Ovary (tissue), 3 donors: ENCODE data around the gene RNASE3.
"Not testable (repeated sequence)": the region's sequence is repeated elsewhere in the genome, so short reads cannot be mapped to it uniquely, and the experiment has no call there.

ENCODE experiments used
- CTCF ChIP-seq, 3 donors: fragments of 450-650 bp in 2 of 3; fragments of 200-600 bp in 1 of 3; IDR thresholded peaks; one replicate each; pipeline versions ENCODE4 v1.5.1 to v1.8.0; 2016 to 2022; ENCODE audit warnings: antibody characterized with exemption in 3 of 3, mild to moderate bottlenecking in 1 of 3
- EP300 ChIP-seq: sonication (generic); formaldehyde crosslinking; IDR thresholded peaks from one replicate; pipeline ENCODE4 v1.6.1; 2017; ENCODE audit warnings: antibody characterized with exemption
- donor health status: DM: no; HTN: no; CAD: no.

- TF ChIP-seq CTCF (IDR thresholded peaks at IDR 0.05); EP300: not testable (repeated sequence)
These were observed 32.6 kb downstream of the RNASE3 start for GRCh38 chr14:20923766-20924297.
